ENCODE results near the gene TUBG2. TPM values are rescaled to one million over a fixed set of nuclear protein-coding genes. Genes with fewer than 3 reads are reported as not detected.
"Not testable (repeated sequence)": the region's sequence is repeated elsewhere in the genome, so short reads cannot be mapped to it uniquely, and the experiment has no call there.

The TUBG2 gene
- total RNA-seq, 1 donor from 2014 or later: 15.6 TPM

- DNase-seq: peak; percentile 60
- Histone ChIP-seq H3K27me3 (ENCODE audit: low read depth) (no peaks in the 10 kb centered on the region), H3K4me3 (peak overlapping the region; percentile 46), H3K9me3 (replicated peaks) (no peaks in the 10 kb centered on the region), H3K4me1 (peaks cover 20% of the 10 kb centered on the region), H3K36me3 (peaks cover 26% of the 10 kb centered on the region), H3K27ac (replicated peaks) (peak overlapping the region; percentile 89)
- TF ChIP-seq CTCF (IDR thresholded peaks at IDR 0.05; ENCODE audit: borderline replicate concordance): peak; percentile 51
- intact Hi-C loops (cut with micrococcal nuclease): loop anchor here (10.0 kb wide), 1 partner anchor 56 kb away; the partner anchor contains the start of gene PLEKHH3
Measured at GRCh38 chr17:42618442-42619150, 40.5 kb upstream of the TUBG2 start.

- H3K27ac ChIP-seq (replicated peaks); H3K9me3 ChIP-seq (replicated peaks); DNase-seq; H3K4me3 ChIP-seq; intact Hi-C loops (cut with micrococcal nuclease); H3K27me3 ChIP-seq (ENCODE audit: low read depth); H3K36me3 ChIP-seq: not testable (repeated sequence)
- peaks cover 20% of the 10 kb centered on the region for H3K4me1 ChIP-seq
Measured at GRCh38 chr17:42621987-42622386, 37.1 kb upstream of the TUBG2 start.

- Histone ChIP-seq H3K27ac (replicated peaks) (no peak overlapping the region), H3K9me3 (replicated peaks) (no peaks in the 10 kb centered on the region), H3K27me3 (ENCODE audit: low read depth) (no peaks in the 10 kb centered on the region), H3K4me1 (peaks cover 10% of the 10 kb centered on the region), H3K36me3 (no peaks in the 10 kb centered on the region), H3K4me3 (no peak overlapping the region)
- no peak for TF ChIP-seq CTCF (IDR thresholded peaks at IDR 0.05; ENCODE audit: borderline replicate concordance)
- DNase-seq: no peak
- intact Hi-C loops (cut with micrococcal nuclease): no loop called here
Measured at GRCh38 chr17:42623271-42623670, 35.8 kb upstream of the TUBG2 start.

- DNase-seq: no peak
- intact Hi-C loops (cut with micrococcal nuclease): no loop called here
- Histone ChIP-seq H3K9me3 (replicated peaks) (no peaks in the 10 kb centered on the region), H3K4me1 (peaks cover 4% of the 10 kb centered on the region), H3K4me3 (no peak overlapping the region), H3K27me3 (ENCODE audit: low read depth) (no peaks in the 10 kb centered on the region), H3K27ac (replicated peaks) (no peak overlapping the region), H3K36me3 (no peaks in the 10 kb centered on the region)
- no peak for TF ChIP-seq CTCF (IDR thresholded peaks at IDR 0.05; ENCODE audit: borderline replicate concordance)
Measured at GRCh38 chr17:42623732-42624596, 35.1 kb upstream of the TUBG2 start.

GRCh38 chr17:42627032-42627764, 31.9 kb upstream of the TUBG2 start:
- DNase-seq; H3K36me3 ChIP-seq; H3K9me3 ChIP-seq (replicated peaks); H3K4me1 ChIP-seq; H3K27me3 ChIP-seq (ENCODE audit: low read depth); intact Hi-C loops (cut with micrococcal nuclease); H3K4me3 ChIP-seq; H3K27ac ChIP-seq (replicated peaks): not testable (repeated sequence)

- Histone ChIP-seq H3K9me3 (replicated peaks) (no peaks in the 10 kb centered on the region), H3K27ac (replicated peaks) (no peak overlapping the region), H3K4me1 (no peaks in the 10 kb centered on the region), H3K27me3 (ENCODE audit: low read depth) (no peaks in the 10 kb centered on the region), H3K4me3 (no peak overlapping the region), H3K36me3 (no peaks in the 10 kb centered on the region)
- DNase-seq: no peak
- TF ChIP-seq CTCF (IDR thresholded peaks at IDR 0.05; ENCODE audit: borderline replicate concordance): no peak
- intact Hi-C loops (cut with micrococcal nuclease): no loop called here
Measured at GRCh38 chr17:42629411-42630009, 29.6 kb upstream of the TUBG2 start.
